Urothelium cell line (cell line): ENCODE results near the gene FNDC7.
"Not testable (repeated sequence)": the region's sequence is repeated elsewhere in the genome, so short reads cannot be mapped to it uniquely, and the experiment has no call there.

Experiments used
- DNase-seq: peaks from one replicate; pipeline ENCODE4 v3.0.0; 2011; ENCODE audit warnings: low spot score, mixed read lengths
- FAIRE-seq: peaks from 2 replicates; lab custom pipeline; 2011; peaks lifted over from hg19 to GRCh38; lab: Jason Lieb, UNC

FNDC7 gene, protein sequence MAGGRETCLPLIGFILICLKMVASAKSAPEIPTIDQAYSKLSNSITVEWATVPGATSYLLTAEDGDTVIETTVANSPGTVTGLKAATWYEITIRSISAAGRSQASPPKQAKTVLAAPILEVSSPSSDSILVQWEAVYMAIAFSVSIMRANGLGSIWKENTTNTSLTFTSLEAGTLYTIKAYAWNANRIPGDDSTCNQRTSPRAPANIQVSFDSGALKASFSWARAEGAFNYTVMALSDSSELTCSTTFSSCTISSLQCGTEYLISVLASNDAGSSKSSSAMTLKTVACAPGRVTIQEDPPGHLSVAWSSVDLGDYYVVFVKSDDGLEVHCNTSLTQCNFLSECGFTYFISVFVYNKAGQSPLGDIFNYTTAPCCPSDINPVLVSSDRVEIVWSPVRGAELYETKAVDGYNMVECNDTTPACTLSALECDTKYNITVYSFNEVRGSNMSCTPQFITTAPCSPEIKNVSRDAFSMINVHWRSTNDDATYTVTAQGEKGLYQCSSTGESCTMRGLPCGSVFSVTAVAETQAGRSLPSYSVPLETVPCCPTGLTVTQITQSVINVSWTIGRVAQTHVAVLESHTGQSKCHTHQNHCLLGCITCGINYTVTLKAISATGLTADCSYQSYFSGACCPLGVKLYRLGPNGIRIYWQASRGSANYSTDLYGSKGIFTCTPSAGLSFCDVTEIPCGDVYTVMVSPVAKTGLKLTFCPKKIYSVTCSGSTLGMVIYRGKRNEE

DNA sequence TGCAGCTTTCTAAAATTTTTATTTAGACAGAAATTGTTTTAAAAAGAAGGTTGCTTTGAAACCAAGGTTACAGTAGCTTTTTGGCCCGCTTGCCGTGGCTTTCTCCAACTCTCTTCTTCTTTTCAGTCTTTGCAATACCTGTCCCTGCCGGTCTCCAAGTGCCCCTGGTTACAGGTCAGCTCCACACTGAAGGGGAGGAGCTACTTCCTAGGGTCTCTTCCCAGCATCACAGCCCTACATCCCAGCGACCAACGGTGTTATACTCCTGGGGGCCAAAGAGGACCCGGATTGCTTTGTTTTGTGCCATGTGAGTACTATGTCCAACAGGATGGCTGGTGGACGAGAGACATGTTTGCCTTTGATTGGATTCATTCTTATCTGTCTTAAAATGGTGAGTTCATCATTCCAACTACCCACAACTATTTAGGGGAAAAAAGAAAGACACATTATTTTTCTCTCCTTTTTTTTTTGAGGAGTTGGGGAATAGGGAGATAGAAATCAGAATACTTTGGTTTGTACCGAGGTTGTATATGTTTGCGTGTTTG, at the start of gene FNDC7:
Gene FNDC7 (plus strand): TSS at position 303 of the 545 bp plus-strand sequence. CDS start 26 bp downstream, at position 329.
- DNase-seq (no peak), FAIRE-seq (peak; percentile 20)

DNA sequence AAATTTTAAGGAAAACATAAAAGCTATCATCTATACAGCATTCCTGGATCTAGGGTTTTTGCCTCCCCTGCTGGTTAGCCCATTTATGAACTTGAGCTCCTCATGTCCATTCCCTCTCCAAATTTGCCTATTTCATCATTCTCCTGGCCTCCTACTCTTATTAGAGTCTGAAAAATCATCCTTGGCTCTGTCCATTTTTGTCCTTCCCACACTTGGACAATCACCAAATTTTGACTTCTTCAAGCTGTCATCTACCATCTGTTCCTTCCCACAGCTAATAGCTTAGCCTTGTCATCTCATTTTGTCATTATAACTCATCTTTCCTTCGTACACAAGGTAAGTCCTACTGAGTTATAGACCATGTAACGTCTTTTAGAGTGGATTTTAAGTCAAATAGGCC, 49.6 kb upstream of the FNDC7 start:
- FAIRE-seq (no peak), DNase-seq (no peak)

DNA sequence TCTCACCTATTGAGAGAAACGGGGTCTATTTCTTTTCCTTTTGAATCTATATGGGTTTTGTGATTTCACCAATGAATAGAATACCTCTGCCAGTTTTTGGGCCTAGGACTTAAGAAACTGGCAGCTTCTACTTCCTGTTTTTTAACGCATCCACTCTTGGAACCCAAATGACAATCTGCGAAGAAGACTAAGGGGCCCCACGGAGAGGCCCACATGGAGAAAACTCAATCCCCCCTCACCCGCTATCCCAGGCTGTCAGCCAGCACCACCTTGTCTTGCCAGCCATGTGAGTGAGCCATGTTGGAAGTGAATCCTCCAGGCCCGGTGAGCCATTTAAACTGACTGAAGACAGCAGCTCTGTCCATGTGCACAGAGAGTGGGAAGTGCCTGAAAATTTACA, 48.2 kb upstream of the FNDC7 start:
- DNase-seq: no peak

DNA sequence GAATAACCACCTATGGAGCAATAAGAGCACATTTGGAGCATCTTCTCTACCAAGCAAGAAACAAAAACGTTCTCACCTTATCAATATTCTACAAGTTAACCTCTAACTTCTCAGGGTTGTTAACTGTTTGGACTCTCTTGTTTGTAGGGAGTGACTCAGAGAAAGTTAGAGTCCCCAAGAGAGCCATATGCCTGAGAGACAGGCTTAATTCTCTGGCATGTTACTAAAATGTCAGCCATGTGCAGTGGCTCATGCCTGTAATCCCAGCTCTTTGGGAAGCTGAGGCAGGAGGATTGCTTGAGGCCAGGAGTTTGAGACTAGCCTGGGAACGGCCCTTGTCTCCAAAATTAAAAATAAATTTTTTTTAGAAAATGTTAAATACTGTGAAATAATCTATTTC, 47.6 kb upstream of the FNDC7 start:
- FAIRE-seq: no peak

More for the DNA sequence above, 48.2 kb upstream of the FNDC7 start:
- no peak for FAIRE-seq

DNA sequence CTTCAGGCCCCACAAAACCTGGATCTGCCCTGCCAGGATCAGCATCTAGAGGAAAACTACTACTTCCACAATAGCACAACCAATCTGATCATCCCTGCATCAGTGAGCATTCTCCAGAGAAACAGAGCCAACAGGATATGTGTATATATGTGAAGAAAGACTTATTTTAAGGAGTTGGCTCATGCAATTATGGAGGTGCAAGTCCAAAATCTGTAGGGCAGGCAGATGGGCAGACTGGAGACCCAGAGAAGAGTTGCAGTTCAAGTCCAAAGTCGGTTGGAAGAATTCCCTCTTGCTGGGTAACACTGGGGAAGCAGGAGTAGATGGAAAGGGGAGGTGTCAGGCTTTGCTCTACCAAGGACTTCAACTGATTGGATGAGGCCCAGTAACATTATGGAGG, 46.9 kb upstream of the FNDC7 start:
- FAIRE-seq (no peak), DNase-seq (no peak)

More for the DNA sequence above, 47.6 kb upstream of the FNDC7 start:
- no peak for DNase-seq

DNA sequence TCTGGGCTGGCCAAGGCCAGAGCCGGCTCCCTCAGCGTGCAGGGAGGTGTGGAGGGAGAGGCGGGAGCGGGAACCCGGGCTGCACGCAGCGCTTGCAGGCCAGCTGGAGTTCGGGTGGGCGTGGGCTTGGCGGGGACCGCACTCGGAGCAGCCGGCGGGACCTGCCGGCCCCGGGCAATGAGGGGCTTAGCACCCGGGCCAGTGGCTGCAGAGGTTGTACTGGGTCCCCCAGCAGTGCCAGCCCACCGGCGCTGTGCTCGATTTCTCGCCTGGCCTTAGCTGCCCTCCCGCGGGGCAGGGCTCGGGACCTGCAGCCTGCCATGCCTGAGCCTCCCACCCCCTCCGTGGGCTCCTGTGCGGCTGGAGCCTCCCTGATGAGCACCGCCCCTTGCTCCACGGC, 45.3 kb upstream of the FNDC7 start:
- not testable (repeated sequence) for FAIRE-seq, DNase-seq

DNA sequence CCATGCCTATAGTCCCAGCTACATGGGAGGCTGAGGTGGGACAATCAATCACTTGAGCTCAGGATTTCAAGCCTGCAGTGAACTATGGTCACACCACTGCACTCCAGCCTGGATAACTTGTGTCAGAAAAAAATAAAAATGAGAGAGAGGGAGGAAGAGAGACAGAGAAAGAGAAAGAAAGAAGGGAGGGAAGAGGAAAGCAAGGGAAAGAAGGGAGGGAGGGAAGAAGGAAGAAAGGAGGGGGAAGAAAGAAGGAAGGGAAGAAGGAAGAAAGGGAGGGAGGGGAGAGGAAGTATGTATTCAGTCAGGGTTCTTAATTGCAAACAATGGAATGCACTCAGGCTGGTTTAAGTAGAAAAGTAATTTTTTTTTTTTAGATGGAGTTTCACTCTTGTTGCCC, 43.9 kb upstream of the FNDC7 start:
- DNase-seq (no peak), FAIRE-seq (no peak)

DNA sequence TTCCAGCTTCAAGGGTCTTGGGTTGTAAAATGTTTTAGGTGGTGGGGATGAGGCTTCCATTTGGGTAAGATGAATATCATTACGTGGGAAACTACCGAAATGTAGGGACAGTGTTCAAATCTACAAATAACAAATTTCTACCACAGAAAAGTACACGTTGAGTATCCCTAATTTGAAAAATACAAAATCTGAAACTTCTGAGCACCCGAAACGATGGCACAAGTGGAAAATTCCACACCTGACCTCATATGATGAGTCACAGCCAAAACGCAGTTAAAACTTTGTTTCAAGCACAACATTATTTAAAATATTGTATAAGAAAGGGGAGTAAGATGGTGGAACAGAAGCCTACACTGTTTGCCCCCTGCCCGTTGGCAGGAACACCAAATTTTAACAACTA, 43.0 kb upstream of the FNDC7 start:
- FAIRE-seq: no peak

DNA sequence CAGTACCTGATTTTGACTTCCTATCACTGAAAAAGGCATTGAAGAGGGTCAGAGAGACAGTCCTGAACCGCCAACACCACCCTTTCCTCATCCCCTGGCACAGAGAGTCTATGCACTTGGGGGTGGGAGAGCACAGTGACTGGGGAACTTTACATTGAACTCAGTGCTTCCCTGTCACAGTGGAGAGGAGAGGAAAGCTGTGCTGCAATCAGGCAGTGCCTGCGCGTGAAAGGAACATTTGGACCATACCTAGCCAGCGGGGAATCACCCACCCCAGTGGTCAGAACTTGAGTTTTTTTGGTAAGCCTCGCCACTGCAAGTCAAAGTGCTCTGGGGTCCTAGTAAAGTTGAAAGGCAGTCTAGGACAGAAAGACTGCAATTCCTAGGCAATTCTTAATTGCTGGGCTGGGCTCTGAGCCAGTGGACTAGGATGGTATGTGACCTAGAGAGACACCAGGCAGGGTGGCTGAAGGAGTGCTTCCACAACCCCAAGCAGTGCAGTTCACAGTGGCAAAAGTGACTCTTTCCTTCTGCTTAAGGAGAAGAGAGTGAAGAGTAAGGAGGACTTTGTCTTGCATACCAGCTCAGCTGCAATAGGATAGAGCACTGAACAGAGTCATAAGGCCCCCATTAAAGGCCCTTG, 42.5 kb upstream of the FNDC7 start:
- FAIRE-seq: no peak
- DNase-seq: no peak

More for the DNA sequence above, 43.0 kb upstream of the FNDC7 start:
- no peak for DNase-seq

DNA sequence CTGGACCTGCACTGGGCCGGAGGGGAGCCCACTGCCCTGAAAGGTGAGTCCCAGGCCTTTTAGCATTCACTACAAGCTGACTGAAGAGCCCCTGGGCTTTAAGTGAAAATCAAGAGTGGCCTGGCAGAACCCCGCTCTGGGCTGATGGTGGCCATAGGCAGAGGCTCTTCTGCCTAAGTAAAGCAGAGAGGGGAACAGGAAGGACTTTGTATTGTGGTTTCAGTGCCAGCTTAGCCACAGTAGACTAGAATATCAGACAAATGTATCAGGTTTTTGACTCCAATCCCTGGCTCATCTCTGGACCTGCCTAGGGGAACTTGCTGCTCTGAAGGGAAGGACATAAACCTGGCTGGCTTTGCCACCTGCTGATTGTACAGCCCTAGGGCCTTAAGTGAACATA, 41.6 kb upstream of the FNDC7 start:
- DNase-seq (no peak), FAIRE-seq (no peak)

DNA sequence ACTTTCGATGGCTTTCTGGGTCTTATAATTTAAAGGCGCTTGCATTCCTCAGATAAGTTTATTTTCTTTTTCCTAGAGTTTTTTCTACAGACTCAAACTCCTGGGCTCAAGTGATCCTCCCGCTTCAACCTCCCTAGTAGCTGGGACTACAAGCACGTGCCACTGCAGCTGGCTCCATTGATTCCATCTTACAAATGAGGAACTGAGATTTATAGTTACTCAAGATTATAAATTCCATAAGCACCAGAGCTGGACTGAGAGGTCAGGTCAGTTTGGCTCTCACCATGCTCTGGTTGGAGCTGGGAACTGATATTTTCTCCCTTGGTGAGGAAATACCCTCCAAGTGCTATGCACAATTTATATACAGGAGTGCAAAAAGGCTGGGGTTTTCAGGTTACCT, 34.0 kb upstream of the FNDC7 start:
- FAIRE-seq (no peak), DNase-seq (no peak)

DNA sequence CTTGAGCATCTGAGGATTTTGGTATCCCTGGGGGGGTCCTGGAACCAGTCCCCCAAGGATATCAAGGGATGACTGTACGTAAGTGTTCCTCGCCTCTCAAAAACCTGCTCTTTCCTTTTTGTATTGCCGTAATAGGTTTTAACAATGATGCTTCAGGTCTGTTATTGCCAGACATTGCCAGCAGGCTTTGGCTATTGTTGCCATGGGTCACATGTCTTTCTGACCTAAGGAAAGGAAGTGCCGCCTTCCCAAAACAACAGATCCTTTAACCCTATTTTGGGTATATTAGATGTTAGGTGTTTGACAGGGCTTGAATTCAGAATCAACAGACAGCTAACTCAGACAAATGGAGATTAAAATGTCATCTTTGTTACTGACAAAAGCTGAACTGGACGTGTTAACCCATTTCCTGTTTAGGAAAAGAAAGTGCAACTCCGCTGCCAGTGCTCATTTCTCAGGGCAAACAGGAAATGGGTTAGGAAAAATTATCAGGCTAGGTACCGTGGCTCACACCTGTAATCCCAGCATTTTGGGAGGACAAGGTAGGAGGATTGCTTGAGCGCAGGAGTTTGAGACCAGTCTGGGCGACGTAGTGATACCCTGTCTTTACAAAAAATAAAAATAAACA, 33.0 kb upstream of the FNDC7 start:
- DNase-seq (no peak), FAIRE-seq (no peak)

DNA sequence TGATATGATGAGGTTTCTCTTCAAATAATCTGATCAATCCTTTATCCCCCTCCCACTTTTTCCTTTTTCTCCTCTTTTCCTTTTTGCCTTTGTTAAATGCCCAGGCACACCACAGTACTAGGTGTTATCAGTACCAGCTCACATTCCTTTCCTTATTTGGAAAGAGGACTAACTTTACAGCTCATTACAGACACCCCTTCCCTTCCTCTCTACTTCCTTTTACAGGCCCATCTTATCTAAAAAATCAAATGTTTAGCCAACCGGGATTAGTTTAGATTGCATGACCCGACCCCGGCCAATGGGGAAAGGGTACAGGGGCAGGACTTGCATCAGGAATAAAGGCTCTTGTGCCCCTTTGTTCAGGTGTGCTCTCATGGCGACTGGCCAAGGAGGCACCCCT, 31.0 kb upstream of the FNDC7 start:
- not testable (repeated sequence) for FAIRE-seq, DNase-seq

DNA sequence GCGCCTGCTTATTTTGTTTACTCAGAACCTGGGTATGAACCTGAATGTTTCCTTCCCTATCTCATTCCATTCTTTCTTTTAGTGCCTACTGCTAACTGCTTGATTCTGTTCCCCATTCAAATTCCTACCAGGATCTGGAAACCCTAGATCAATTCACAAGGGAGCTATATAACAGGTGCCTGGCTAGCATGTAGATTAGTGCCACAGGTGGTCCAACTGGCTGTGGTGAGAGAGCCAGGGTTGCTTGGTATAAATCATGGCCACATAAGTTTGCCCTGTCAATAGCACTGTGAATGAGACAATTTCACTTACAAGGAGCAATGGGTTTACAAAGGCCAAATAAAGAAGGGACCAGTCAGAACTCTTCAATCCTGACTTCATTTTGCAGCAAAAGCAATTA, 27.2 kb upstream of the FNDC7 start:
- no peak for FAIRE-seq
- no peak for DNase-seq

DNA sequence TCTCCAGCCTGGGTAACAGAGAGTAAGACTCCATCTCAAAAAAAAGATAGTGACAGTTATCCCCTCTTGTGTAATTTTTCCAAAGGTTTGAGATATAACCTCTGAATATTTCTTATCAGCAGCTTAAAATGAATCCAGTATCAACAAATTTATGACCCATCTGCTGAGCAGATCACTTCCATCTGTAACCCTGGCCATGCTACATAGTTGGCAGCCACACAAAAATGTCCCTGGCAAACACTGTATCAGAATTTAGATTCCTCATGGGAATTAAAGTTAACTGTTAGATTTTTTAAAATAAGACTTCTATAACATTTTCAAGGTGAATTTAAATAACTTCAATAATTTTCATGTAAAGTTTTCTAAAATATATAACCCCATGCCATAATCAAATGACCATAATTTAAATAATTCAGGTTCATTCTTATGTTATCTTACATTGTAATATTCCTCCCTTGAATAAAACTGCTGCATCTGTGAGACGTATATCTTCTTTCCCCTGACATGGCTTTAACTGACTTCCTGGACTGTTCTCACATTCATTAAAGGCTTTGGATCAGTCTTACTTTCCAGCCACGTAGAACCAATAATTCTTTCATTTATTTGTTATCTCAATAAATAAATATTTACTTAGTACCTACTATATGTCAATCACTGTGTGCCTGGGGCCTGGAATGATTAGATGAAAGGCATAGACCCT, 25.9 kb upstream of the FNDC7 start:
- DNase-seq (no peak), FAIRE-seq (no peak)

DNA sequence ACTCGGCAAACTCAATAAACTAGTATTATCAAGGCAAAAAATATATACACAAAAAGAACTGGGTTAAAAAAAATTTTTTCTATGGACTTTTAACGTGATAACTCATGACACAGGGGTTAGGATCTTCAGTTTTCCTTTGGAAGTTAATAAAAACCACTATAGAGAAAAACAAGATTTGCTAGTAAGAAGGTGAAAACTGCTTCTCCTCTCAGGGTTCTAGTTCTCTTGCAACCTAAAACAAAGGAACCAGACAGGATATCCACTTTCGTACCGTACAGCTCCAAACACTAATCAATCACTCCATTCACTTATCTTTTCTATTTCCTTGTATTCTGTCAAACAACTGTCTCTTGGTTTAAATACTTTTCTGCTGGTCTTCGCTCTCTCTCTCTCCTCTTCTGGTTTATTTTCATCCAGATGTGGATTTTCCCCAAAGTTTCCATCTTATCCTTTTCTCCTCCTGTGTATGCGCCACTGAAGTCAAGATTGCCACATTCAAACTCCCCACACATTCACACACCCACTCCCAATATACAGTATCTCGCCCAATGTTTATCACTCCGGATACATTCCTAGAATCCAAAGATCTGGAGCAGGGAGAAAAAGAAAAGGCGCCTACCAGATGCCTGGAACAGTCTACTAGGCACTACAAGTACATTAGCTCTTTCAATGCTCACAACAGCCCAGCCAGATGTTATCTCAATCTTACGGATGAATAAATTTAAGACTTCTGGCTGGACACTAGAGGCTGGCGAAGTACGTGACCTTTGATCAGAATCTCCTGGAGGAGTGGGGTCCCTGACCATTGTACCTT, 21.4 kb upstream of the FNDC7 start:
- DNase-seq (no peak), FAIRE-seq (no peak)

DNA sequence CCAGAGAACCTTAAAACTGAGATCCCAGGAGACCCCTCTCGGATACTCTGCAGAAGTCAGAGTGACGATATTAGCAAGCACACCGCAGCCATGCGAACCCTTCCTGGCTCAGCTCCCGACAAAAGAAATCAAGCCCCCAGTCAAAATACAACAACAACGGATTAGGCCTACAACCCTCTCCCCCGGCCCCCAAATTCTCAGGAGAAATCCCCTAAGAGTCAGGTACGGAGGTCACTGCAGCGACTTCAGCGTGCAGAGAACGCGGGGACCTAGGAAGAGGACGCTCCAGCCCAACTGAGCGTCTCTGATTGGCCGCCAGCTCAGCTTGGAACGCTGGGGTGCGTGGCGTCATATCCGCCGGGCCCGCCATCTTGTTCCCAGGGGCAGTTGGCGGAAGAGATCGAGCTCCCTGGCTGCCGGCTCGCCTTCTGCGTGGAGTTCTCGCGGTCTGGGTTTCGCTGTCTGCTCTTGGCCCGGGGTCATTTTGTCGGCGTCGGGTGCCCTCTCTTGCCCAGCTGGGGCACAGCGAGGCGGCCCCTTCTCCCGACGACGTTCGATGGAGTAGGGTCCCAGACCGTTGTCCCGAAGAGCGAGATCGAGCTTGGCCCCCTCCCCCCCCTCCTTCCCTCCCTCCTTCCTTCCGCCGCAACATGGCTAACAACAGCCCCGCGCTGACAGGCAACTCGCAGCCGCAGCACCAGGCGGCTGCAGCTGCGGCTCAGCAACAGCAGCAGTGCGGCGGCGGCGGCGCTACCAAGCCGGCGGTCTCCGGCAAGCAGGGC, 20.6 kb upstream of the FNDC7 start, which contains the start of gene PRPF38B:
Gene PRPF38B (plus strand): TSS at position 369 of the 782 bp plus-strand sequence. CDS start 282 bp downstream, at position 651.
- FAIRE-seq (peak; percentile 96), DNase-seq (peak; percentile 98)
